ENCODE results near the gene LRFN5. TPM values are rescaled to one million over a fixed set of nuclear protein-coding genes. Genes with fewer than 3 reads are reported as not detected.

Gene LRFN5
- total RNA-seq, 1 experiment from 2014 or later: 1.3 TPM

DNA sequence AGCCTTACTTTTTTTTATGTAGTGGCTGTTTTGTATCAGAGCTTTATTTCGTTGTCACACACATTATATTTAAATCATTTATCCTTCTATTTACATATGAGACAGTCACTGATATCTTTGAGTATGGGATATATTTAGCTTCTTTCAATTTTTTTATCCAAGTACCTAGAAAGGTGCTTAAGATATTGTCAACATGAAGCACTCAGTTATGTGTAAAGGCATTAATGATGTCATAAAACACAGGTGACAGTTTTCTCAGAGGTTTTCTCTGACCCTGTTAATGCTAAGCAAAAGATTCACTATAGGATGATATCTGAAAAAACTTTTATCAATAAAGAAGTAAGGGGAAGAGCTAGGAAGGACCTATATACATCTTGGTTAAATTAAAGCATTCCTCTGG, 23.2 kb downstream of the LRFN5 start:
- H3K23me2 ChIP-seq (ENCODE audit: insufficient read length, low read depth, low read length, poor library complexity, severe bottlenecking): no peaks in the 10 kb centered on the region
- H3K9ac ChIP-seq (ENCODE audit: extremely low read depth, insufficient read length, low read length): no peak overlapping the region
- no peak overlapping the region for H2BK5ac ChIP-seq (ENCODE audit: insufficient read length, low read length)
- no peak overlapping the region for H4K8ac ChIP-seq (replicated peaks; ENCODE audit: insufficient read length, low read depth, low read length)
- TF ChIP-seq, protein P1, sequence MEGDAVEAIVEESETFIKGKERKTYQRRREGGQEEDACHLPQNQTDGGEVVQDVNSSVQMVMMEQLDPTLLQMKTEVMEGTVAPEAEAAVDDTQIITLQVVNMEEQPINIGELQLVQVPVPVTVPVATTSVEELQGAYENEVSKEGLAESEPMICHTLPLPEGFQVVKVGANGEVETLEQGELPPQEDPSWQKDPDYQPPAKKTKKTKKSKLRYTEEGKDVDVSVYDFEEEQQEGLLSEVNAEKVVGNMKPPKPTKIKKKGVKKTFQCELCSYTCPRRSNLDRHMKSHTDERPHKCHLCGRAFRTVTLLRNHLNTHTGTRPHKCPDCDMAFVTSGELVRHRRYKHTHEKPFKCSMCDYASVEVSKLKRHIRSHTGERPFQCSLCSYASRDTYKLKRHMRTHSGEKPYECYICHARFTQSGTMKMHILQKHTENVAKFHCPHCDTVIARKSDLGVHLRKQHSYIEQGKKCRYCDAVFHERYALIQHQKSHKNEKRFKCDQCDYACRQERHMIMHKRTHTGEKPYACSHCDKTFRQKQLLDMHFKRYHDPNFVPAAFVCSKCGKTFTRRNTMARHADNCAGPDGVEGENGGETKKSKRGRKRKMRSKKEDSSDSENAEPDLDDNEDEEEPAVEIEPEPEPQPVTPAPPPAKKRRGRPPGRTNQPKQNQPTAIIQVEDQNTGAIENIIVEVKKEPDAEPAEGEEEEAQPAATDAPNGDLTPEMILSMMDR (conservative IDR thresholded peaks at IDR 0.05): no peak
- no peak overlapping the region for H3K56ac ChIP-seq (ENCODE audit: insufficient read length, low read depth, low read length)
- H3K27ac Mint-ChIP-seq: no peak overlapping the region
- no peak overlapping the region for H3K4me2 ChIP-seq (ENCODE audit: insufficient read depth, insufficient read length, low read length)
- H3K4ac ChIP-seq (ENCODE audit: low read depth, low read length): no peak overlapping the region
- H4K20me1 ChIP-seq (ENCODE audit: control insufficient read depth, insufficient read depth, insufficient read length): no peaks in the 10 kb centered on the region
- no peak overlapping the region for H2BK15ac ChIP-seq (ENCODE audit: low read depth, low read length)
- no peak overlapping the region for H3T11ph ChIP-seq (ENCODE audit: low read length)
- H3K36me3 Mint-ChIP-seq (ENCODE audit: insufficient read depth in 1 of 3, low read depth in 3 of 3): no peaks in the 10 kb centered on the region
- no peaks in the 10 kb centered on the region for H3K4me1 Mint-ChIP-seq
- no peaks in the 10 kb centered on the region for H3K27me3 ChIP-seq (ENCODE audit: insufficient read depth, low read length)
- no peak overlapping the region for H2AK5ac ChIP-seq (ENCODE audit: insufficient read length, low read length)
- no CpG with 5 or more reads among the region's 1 CpG for WGBS (ENCODE audit: extremely low coverage, insufficient read length, low lambda C conversion rate)
- no peak overlapping the region for H3K27ac ChIP-seq (ENCODE audit: insufficient read length, low read depth, low read length)
- H3K9me3 Mint-ChIP-seq: no peaks in the 10 kb centered on the region
- no peak overlapping the region for H3K18ac ChIP-seq (ENCODE audit: insufficient read length, low read depth, low read length)
- H3K79me1 ChIP-seq (ENCODE audit: insufficient read depth, low read depth, low read length, poor library complexity, severe bottlenecking): no peaks in the 10 kb centered on the region
- H3K27me3 Mint-ChIP-seq (ENCODE audit: low read depth): no peaks in the 10 kb centered on the region
- no peak overlapping the region for H2AFZ ChIP-seq (ENCODE audit: low read length)
- no peak overlapping the region for H2BK120ac ChIP-seq (ENCODE audit: low read depth, low read length, poor library complexity, severe bottlenecking)
- H4K5ac ChIP-seq (ENCODE audit: insufficient read length, low read depth, low read length): no peak overlapping the region
- no peaks in the 10 kb centered on the region for H3K4me1 ChIP-seq (ENCODE audit: insufficient read depth, low read length)
- H2BK20ac ChIP-seq (ENCODE audit: low read depth, low read length, poor library complexity, severe bottlenecking): no peak overlapping the region
- DNase-seq: no peak
- no peak overlapping the region for H2BK12ac ChIP-seq (ENCODE audit: insufficient read length, low read depth, low read length)
- no peak overlapping the region for H3K23ac ChIP-seq (ENCODE audit: insufficient read length, low read depth, low read length)
- no peaks in the 10 kb centered on the region for H3K9me3 ChIP-seq (ENCODE audit: control insufficient read depth, low read depth, low read length)
- no peak overlapping the region for H3K14ac ChIP-seq (ENCODE audit: insufficient read depth, low read length)
- no peak overlapping the region for H3K4me3 Mint-ChIP-seq
- H3K79me2 ChIP-seq (ENCODE audit: insufficient read depth, low read length): no peaks in the 10 kb centered on the region
- no peak overlapping the region for H4K91ac ChIP-seq (ENCODE audit: insufficient read length, low read depth, low read length)
